Prostate gland (tissue), 2 donors: ENCODE data around the gene NIT1.

ENCODE experiments used
- CTCF ChIP-seq, 4 experiments: fragments of 200-600 bp in 2 of 4; fragments of 450-650 bp in 2 of 4; sonication (generic) in 2 of 4; IDR thresholded peaks; 1 replicate in 3 of 4; 2 replicates in 1 of 4; pipeline ENCODE4 v1.5.1; 2016 to 2019; ENCODE audit warnings: antibody characterized with exemption in 4 of 4, mild to moderate bottlenecking in 2 of 4, moderate library complexity in 2 of 4
- POLR2A ChIP-seq: fragments of 450-650 bp; IDR thresholded peaks from one replicate; pipeline ENCODE4 v1.6.1; 2016; ENCODE audit warnings: antibody characterized with exemption, mild to moderate bottlenecking

- no peak for TF ChIP-seq CTCF (IDR thresholded peaks at IDR 0.05)
- TF ChIP-seq POLR2A, result no peak
Measured at GRCh38 chr1:161080441-161081405, 37.2 kb upstream of the NIT1 start.
